Stimulated activated CD8-positive, alpha-beta memory T cell treated with anti-CD3 and anti-CD28 coated beads, Interleukin-15, amount 100 ng/mL, for 24 hours (primary cell): Measurements from ENCODE around the gene F7.
"Not testable (repeated sequence)": the region's sequence is repeated elsewhere in the genome, so short reads cannot be mapped to it uniquely, and the experiment has no call there.

ENCODE experiments used
- DNase-seq: peaks from one replicate; pipeline ENCODE4 v3.0.0-alpha.2; 2020; ENCODE audit warnings: low read depth

The F7 gene

DNA sequence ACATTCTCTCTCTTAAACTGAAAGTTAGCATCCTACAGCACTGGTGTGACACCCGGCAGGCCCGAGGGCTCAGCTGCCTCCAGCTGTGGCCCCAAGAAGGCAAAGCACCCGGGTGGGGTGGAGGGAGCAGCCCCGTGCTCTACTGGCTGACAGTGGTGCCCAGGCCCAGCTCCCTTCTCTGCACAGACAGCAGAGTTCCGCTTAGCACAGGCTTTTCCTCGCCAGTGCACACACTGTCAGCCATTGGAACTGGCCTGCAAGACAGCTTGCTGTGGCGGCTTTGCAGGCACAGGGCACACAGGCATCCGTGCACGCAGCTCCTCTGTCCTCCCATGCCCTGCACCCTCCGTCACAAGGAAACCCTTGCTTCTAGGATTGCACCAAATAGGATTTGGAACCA, 3.3 kb upstream of the F7 start:
- DNase-seq, result not testable (repeated sequence)

DNA sequence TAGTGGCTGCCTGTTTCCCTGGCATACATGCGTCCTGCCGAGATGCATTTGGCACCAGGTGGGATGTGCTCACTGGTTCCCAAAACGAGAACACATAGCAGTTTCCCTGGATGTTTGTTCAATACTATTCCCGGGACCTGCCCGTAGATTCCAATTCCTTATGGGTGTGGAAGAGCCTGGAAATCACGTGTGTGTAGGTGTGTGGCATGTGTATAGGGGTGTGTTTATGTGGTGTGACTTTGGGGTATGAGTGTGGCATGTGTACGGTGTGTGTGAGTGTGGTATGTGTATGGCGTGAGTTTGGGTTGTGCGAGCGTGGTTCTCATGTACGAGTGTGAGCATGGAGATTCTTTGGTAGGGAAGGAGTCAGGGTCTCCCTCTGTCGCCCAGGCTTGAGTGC, 2.9 kb upstream of the F7 start:
- DNase-seq, result no peak

DNA sequence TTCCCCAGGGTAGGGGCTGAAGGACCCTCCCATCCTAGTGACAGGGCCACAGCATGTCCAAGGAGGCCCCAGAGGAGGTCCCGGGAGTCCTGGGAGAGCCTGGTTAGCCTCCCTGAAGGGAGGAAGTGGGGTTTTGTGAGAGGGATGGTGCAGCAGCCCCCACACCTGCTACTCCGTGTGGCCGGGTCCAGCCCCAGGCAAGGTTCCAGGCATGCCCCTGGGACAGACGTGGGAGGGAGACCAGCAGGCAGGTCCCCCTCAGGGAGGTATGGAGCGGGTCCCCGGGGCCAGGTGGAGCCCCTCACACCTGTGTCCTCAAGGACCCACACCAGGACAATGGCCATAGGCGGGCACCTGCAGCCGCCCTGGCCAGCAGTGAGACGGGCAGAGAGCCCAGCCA, 1.9 kb upstream of the F7 start:
- DNase-seq, result no peak

DNA sequence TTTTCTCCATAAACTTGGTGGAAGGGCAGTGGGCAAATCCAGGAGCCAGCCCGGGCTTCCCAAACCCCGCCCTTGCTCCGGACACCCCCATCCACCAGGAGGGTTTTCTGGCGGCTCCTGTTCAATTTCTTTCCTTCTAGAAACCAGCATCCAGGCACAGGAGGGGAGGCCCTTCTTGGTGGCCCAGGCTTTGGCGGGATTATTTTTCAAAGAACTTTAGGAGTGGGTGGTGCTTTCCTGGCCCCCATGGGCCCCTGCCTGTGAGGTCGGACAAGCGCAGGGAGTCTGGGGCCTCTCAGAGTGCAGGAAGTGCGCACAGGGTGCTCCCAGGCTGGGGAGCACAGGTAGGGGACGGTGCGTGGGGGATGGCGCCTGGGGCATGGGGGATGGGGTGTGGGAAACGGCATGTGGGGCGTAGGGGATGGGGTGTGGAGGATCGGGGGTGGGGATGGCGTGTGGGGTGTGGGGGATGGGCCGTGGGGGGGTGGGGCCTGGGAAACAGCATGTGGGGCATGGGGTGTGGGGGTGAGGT, 396 bp downstream of the F7 start:
- no peak for DNase-seq

DNA sequence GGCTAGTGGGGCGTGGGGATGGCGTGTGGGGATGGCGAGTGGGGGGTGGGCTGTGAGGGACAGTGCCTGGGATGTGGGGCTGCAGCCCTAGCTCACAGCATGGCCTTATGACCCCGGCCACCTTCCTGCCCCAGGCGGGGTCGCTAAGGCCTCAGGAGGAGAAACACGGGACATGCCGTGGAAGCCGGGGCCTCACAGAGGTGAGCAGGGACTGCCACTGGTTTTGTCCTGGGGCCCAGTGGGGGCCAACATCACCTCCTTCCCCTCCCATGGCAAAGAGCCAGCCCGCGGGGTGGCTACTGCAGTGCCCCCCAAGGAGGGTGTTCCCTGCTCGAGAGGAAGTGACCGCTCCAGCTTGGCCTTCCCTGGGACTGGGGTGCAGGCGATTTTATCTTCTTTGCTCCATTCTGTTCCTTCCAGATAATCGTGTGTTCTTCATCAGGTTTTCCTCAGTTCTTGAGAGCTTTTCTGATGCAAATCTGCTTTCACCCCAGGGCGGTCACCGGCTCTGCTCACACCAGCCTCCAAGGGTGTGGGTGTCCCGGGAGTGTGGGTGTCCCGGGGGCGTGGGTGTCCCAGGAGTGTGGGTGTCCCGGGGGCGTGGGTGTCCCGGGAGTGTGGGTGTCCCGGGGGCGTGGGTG, 1.2 kb downstream of the F7 start:
- no peak for DNase-seq

DNA sequence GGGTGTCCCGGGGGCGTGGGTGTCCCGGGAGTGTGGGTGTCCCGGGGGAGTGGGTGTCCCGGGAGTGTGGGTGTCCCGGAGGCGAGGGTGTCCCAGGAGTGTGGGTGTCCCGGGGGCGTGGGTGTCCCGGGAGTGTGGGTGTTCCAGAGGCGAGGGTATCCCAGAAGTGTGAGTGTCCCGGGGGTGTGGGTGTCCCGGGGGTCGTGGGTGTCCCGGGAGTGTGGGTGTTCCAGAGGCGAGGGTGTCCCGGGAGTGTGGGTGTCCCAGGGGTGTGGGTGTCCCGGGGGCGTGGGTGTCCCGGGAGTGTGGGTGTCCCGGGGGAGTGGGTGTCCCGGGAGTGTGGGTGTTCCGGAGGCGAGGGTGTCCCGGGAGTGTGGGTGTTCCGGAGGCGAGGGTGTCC, 2.9 kb downstream of the F7 start:
- DNase-seq, result not testable (repeated sequence)

DNA sequence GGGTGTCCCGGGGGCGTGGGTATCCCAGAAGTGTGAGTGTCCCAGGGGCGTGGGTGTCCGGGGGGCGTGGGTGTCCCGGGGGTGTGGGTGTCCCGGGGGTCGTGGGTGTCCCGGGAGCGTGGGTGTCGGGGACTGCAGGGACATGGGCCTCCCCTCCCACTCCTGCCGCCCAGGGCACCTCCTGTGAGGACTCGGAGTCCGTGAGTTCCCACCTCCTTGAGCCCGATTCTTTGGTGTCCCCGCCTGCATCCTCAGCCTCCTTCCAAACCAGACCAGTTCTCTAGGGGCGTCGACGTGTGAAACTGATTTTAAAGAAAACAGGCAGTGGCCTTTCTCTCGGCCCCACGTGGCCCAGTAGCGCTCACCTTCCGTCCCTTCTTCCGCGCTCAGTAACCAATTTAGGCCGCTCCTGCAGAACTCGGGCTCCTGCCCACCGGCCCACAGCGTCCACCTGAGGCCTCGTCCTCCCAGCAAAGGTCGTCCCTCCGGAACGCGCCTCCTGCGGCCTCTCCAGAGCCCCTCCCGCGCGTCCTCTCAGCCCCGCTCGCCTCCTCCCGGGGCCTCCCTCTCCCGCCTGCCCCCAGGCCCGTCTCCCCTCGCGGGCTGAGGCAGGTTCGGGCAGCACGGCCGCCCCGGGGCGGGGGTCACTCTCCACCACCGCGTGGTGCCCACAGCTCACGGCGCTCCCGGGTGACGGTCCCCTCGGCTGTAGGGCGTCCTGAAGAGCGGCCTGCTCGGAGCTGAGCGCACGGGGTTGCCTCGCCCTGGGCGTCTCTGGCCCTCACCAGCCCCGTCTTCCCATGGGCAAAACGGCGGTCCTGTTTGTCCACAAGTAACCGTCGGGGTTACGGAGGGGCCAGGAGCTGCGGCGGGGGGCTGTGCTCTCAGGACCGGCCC, 3.8 kb downstream of the F7 start:
- no peak for DNase-seq

DNA sequence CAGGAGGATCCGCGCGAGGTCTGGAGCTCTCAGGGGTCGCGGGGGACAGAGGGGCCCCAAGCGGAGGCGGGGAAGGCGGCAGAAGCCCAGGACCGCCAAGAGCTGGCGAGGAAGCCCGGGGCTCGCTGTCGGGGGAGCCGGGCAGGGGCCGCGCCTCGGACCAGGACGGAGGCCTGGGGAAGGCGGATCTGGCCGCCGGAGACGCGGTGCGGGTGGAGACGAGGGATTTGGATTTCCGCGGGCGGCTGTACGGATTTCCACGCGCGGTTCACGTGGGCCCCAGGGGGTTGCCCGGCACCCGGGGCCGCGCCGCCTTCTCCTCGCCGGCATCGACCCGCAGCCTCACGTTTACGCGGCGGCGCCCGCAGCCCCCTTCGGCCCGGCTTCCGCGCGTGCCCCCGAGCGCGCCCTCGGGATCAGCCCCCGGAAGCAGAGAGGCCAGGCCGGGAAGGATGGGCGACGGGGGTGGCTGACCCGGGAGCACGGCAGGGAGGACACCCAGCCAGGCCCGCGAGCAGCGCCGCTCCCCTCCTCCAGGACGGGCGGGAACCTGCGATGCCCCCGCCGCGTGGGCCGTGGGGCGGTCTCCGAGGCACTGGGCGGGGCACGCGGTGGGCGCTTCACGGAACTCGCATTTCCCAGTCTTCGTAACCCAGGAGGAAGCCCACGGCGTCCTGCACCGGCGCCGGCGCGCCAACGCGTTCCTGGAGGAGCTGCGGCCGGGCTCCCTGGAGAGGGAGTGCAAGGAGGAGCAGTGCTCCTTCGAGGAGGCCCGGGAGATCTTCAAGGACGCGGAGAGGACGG, 4.7 kb downstream of the F7 start:
- DNase-seq, result no peak

DNA sequence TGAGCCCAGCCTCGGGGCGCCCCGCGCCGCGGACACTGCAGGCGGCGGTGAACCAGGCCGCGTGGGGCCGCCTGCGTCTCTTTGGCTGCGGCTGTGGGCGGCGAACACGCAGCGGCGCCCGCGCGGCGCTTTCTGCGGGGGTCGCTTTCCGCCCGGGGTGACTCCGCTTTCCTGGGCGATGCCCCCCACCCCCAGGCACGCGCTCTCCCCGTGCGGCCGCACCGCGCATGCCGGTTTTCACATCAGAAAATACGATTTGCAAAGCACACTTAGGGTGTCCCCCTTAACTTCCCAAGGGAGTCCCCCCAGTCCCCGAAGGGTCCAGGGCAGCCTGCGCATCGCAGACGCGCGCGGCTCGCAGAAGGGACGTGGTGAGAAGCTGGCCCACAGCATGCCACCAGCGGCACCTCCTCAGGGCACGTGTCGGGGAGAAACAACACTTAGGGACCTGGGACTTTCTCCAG, 5.3 kb downstream of the F7 start:
- DNase-seq, result no peak

DNA sequence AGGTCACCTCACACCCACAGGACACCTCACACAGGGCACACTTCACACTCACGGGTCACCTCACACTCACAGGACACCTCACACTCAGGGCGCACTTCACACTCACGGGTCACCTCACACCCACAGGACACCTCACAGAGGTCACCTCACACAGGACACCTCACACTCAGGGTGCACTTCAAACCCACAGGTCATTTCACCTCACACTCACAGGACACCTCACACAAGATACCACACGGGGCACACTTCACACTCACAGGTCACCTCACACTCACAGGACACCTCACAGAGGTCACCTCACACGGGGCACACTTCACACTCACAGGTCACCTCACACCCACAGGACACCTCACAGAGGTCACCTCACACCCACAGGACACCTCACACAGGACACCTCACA, 6.2 kb downstream of the F7 start:
- DNase-seq, result not testable (repeated sequence)

DNA sequence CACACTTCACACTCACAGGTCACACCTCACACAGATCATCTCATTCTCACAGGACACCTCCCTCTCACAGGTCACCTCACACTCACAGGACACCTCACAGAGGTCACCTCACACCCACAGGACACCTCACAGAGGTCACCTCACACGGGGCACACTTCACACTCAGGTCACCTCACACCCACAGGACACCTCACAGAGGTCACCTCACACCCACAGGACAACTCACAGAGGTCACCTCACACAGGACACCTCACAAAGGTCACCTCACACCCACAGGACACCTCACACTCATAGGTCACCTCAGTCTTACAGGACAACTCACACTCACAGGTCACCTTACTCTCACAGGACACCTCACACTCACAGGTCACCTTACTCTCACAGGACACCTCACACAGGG, 6.9 kb downstream of the F7 start:
- not testable (repeated sequence) for DNase-seq

DNA sequence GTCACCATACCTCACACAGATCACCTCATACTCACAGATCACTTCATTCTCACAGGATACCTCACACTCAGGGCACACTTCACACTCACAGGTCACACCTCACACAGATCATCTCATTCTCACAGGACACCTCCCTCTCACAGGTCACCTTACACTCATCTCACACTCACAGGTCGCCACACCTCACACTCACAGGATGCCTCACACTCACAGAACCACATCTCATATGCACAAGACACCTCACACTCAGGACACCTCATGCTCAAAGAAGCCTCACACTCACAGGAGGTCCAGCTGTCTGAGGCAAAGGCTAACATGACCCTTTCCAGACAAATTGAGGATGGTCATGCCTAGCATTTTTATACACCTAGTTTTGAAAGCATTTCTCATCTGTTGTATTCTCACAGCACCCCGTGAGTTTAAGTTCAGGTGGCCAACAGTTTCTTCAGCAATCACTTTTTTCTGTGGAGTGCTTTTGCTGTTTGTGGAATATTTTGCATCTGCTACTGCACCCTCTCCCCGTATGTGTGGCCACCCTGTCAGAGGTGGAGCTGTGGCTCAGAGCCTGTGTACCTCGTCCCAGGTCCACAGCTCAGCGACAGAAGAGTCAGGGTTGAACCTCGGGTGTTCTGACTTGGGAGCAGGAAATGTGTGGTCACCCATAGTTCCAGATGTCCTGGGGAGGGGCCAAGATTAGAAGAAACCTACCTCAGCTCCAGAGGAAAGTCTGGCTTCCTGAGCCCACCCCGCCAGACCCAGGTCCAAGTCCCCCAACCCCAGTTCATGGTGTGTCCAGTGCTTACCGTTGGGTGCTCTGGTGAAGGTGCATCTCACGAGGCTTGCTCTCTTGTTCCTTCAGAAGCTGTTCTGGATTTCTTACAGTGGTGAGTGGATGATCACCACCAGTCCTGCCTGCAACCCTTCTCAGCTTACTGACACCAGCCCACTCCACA, 7.6 kb downstream of the F7 start:
- no peak for DNase-seq

DNA sequence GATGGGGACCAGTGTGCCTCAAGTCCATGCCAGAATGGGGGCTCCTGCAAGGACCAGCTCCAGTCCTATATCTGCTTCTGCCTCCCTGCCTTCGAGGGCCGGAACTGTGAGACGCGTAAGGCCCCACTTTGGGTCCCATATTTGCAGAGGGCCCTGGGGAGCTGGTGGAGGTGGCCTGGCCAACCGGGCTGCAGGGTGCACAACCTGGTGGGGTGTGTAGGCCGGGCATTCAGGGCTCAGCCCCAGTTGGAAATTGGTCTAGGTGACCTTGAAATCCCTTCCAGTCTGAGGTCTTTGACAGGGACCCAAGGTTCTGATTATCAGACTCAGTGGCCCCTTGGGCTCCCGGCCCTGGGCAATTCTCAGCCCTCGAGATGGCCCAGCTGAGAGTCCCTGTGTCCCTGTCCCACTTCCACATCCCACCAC, 8.3 kb downstream of the F7 start:
- no peak for DNase-seq

DNA sequence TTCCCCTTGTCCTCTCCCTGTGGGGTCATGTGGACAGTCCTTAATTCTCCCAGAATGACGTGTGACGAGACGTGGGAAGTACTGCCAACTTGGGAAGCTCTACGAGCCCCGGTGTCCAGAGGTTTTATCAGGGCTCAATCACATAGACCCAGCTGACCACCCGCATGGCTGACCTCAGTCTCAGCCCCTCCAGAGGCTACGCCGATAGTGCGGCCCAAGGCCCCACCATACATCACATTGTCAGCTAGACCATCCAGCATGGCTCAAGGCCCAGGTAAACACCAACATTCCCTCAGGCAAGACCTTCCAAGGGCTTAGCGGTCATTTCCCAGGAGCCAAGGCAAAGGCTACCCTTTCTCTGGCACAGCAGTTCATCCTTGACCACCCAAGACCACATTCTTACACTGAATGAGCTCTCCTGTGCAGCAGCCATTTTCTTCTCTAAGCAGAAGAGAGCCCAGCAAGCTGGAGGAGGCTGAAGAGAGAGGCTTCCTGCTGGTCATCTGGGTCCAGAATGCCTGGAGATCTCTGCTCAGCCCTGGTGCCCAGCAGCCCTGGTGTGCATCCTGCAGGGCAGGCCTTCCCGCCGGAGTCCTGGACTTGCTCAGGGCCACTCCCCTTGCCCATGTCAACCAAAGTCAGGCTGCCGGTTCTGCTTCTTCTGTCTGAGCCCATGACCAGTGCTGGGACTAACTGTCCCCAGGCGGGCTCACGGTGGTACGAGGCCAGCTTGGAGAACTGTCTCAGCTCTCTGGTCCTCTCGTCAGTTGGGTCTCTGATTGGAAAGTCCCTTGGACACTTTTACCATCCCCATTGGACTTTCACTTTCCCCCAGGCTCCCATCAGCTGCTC, 9.1 kb downstream of the F7 start:
- DNase-seq, result no peak

DNA sequence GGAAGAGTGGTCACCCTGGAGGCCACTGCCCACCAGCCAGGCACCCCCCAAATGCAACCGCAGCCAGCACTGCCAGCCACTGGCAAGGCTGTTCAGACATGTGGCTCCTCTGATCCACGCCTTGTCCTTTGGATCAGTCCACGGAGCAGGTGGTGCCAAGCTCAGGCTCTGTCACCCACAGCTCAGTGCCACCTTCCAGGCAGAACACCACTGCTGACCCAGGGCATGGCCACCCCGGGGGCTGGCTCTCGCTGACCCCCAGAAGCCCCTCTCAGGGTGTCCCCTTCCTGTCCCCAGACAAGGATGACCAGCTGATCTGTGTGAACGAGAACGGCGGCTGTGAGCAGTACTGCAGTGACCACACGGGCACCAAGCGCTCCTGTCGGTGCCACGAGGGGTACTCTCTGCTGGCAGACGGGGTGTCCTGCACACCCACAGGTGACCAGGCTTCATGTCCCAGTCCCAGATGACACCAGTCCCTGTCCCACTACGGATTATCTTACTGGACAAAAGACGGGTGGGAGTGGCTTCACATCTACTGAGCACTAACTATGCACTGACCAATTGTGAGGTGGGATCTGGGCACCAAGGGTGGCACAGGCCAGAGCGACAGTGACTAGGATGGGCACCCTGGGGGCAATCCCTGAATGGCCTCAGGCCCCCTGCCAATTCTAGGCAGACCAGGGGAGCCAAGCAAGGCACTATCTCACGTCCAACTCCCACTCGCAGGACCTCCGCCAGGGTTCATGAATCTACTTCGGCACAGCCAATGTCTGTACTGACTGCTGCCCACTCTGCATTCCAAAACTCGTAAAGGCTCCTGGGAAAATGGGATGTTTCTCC, 10.0 kb downstream of the F7 start:
- no peak for DNase-seq

DNA sequence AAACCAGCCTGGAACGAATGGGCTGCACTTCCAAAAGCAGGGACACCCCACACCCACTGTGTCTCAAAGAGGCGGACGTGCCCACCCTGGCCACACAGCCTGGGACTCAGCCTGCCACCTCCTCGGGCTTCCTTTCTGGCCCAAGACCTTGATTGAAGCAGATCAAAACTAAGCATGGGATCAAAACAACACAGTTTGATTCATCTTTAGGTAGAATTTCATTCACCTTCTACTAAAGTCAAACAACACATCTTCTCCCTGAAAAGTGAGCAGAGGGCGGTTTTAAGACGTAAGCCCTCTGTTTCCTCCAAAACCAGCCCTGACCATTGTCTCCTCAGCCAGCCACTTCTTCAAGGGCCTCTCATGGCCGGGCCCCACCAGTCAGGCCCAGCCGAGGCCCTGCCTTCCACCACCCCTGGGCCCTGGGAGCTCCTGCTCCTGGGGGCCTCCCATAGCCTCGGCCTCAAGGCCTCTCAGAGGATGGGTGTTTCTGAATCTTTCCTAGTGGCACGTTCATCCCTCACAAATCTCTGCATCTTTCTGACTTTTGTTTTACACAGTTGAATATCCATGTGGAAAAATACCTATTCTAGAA, 10.7 kb downstream of the F7 start:
- DNase-seq, result no peak

DNA sequence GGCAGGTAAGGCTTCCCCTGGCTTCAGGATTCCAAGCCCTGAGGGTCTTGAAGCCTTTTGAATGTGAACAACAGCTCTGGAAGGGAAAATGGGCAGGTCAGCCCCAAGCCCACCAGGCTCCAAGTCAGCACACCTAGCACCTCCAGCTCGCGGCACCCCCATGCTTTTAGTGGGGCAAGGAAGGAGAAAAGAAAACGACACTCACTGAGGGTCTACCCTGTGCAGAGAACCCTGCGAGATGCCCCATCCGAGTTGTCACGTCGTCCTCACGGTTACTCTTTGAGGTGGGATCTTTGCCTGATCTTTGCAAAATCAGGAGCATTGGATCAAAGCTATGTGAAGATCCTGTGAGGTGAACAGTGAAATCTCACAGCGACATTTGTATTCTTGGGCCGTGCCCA, 11.3 kb downstream of the F7 start:
- no peak for DNase-seq

DNA sequence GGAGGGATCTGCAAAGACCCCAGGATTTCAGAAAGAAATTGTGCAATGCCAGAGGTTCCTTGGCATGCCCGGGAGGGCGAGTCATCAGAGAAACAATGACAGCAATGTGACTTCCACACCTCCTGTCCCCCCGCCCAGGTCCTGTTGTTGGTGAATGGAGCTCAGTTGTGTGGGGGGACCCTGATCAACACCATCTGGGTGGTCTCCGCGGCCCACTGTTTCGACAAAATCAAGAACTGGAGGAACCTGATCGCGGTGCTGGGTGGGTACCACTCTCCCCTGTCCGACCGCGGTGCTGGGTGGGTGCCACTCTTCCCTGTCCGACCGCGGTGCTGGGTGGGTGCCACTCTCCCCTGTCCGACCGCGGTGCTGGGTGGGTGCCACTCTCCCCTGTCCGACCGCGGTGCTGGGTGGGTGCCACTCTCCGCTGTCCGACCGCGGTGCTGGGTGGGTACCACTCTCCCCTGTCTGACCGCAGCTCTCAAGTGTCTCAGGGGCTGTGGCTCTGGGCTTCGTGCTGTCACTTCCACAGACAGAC, 11.8 kb downstream of the F7 start:
- DNase-seq, result no peak

DNA sequence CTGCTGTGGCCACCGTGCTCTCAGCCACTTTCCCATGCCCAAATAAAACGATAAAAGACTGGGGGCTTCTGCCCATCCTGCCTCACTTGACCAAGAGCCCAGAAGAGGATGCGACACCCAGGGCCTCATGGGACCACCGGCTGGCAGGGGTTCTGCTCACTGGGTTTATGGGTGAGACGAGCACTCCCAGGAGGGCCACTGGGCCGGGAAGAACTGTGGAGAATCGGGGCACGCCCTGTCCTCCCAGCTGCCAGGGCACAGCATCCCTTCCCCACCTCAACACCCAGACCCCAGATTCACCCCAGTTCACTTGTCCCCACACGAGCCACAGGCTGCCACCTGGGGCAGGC, 12.3 kb downstream of the F7 start:
- no peak for DNase-seq
